ENCODE results near the gene HIVEP3.

Gene HIVEP3

GRCh38 chr1:41791667-41792484 lies 126.8 kb downstream of the HIVEP3 start:
- TF ChIP-seq CTCF (IDR thresholded peaks at IDR 0.05), result no peak
- no peak for DNase-seq
- Histone ChIP-seq H3K27ac (no peak overlapping the region), H3K27me3 (no peaks in the 10 kb centered on the region), H3K36me3 (no peaks in the 10 kb centered on the region), H3K9me3 (no peaks in the 10 kb centered on the region), H3K4me3 (no peak overlapping the region), H3K4me1 (no peaks in the 10 kb centered on the region)
- intact Hi-C loops (cut with DNase I; ENCODE audit: low total_unique reads), result no loop called here

- Histone ChIP-seq H3K4me3 (no peak overlapping the region), H3K4me1 (no peaks in the 10 kb centered on the region)
- intact Hi-C loops (cut with DNase I; ENCODE audit: low total_unique reads), result no loop called here
Measured at GRCh38 chr1:41790351-41790750, 128.4 kb downstream of the HIVEP3 start.

DNA sequence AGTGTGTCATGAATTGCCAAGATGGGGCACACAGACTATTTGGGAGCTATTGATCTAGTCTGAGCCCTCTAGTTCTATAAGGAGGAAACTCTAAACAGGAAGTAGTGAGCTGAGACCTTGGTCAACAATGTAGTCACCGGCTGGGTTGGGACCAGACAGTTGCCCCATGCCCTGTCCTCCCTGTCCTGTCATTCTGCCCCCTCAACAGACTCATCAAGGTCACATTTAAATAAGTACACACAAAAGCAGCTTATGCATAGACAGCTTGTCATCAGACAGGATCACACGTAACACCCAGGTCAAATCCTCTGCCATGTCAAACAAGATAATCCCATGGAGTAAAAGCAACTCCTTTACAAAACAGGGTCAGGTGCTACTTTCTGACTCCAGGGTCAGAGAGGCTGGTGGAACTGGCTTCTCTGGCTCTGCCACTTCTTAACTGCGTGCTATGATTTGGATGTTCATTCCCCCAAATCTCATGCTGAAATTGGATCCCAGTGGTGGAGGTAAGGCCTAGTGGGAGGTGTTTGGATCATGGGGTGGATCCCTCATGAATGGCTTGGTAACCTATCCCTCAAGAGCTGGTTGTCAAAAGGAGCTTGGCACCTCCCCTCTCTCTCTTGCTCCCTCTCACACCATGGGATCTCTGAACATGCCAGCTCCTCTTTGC lies 128.9 kb downstream of the HIVEP3 start:
- no peak for TF ChIP-seq CTCF (IDR thresholded peaks at IDR 0.05)
- DNase-seq, result no peak
- Histone ChIP-seq H3K27me3 (no peaks in the 10 kb centered on the region), H3K9me3 (no peaks in the 10 kb centered on the region), H3K36me3 (no peaks in the 10 kb centered on the region), H3K4me3 (no peak overlapping the region), H3K4me1 (no peaks in the 10 kb centered on the region), H3K27ac (no peak overlapping the region)
- intact Hi-C loops (cut with DNase I; ENCODE audit: low total_unique reads), result no loop called here

More at GRCh38 chr1:41790351-41790750, 128.4 kb downstream of the HIVEP3 start:
- H3K27ac ChIP-seq, result no peak overlapping the region
- no peaks in the 10 kb centered on the region for H3K36me3 ChIP-seq
- H3K27me3 ChIP-seq, result no peaks in the 10 kb centered on the region
- no peak for TF ChIP-seq CTCF (IDR thresholded peaks at IDR 0.05)
- H3K9me3 ChIP-seq, result no peaks in the 10 kb centered on the region
- DNase-seq, result no peak

GRCh38 chr1:41788427-41788826 lies 130.3 kb downstream of the HIVEP3 start:
- intact Hi-C loops (cut with DNase I; ENCODE audit: low total_unique reads), result no loop called here
- H3K27me3 ChIP-seq, result no peaks in the 10 kb centered on the region
- DNase-seq, result no peak
- no peaks in the 10 kb centered on the region for H3K9me3 ChIP-seq
- no peak overlapping the region for H3K27ac ChIP-seq
- H3K4me3 ChIP-seq, result no peak overlapping the region
- peaks cover 0 to under 1% (median 0%) of the 10 kb centered on the region in 4 donors for H3K4me1 ChIP-seq
- no peaks in the 10 kb centered on the region for H3K36me3 ChIP-seq
- no peak for TF ChIP-seq CTCF (IDR thresholded peaks at IDR 0.05)

DNA sequence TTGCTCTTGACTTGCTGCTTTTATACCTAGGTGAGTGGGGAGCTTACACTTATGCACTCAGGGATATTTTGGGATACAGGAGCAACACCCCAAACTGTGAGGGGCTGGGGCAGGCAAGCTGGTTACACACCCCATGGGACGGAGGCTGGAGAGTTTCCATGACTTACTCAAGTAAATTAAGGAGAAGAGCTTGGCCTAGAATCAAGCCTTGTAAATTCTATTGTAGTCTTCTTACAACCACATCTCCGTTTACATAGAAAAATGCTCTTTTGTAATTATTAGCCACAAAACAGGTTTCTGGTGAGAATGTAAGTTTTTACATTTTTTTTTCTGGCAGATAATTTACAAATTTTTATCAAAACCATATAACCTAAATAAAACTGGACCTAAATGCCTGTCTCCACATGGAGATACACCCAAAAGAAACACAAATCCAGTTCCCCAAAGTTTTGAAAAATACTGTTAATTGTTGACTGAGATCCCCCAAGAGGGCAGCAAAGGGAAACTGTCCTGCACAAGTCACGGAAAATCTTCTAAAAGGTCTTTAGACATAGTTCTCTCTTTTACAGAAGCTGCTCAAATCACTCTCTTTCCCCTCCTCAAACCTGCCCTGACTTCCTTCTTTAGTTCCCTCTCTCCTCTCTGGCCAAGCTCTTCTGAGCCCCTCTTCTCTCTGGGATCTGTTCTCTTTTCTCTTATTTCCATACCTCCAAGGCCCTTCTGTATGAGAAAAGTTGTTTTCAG lies 134.0 kb downstream of the HIVEP3 start:
- DNase-seq, result no peak
- Histone ChIP-seq H3K4me1 (peaks cover 0 to 6% (median 0%) of the 10 kb centered on the region in 4 donors), H3K27me3 (no peaks in the 10 kb centered on the region), H3K27ac (no peak overlapping the region), H3K4me3 (no peak overlapping the region), H3K9me3 (no peaks in the 10 kb centered on the region), H3K36me3 (no peaks in the 10 kb centered on the region)
- no peak for TF ChIP-seq CTCF (IDR thresholded peaks at IDR 0.05)
- intact Hi-C loops (cut with DNase I; ENCODE audit: low total_unique reads), result no loop called here

Data from tibial artery (tissue), 4 donors.